Stomach smooth muscle (tissue), 2 donors: Measurements from ENCODE around the gene STARD3NL.

Experiments
- H3K27ac ChIP-seq: one replicate; pipeline ENCODE4 v1.7.0; 2013; ENCODE audit warnings: mild to moderate bottlenecking, low read length, inconsistent platforms
- H3K27me3 ChIP-seq, 2 donors: one replicate each; pipeline ENCODE4 v1.7.0; 2013; ENCODE audit warnings: low read length in 2 of 2; ENCODE audit not compliant: insufficient read depth in 2 of 2, control insufficient read depth in 1 of 2
- H3K36me3 ChIP-seq, 2 donors: one replicate each; pipeline ENCODE4 v1.7.0; 2013; ENCODE audit warnings: low read length in 2 of 2; ENCODE audit not compliant: control insufficient read depth in 2 of 2, insufficient read depth in 2 of 2
- H3K4me1 ChIP-seq: one replicate; pipeline ENCODE4 v1.7.0; 2013; ENCODE audit warnings: low read length; ENCODE audit not compliant: control insufficient read depth, insufficient read depth
- H3K4me3 ChIP-seq, 2 donors: one replicate each; pipeline ENCODE4 v1.7.0; 2013; ENCODE audit warnings: low read length in 2 of 2
- H3K9ac ChIP-seq, 2 donors: one replicate each; pipeline ENCODE4 v1.7.0; 2013; ENCODE audit warnings: low read length in 2 of 2, mild to moderate bottlenecking in 1 of 2
- H3K9me3 ChIP-seq, 2 donors: one replicate each; pipeline ENCODE4 v1.7.0; 2013; ENCODE audit warnings: low read length in 2 of 2; ENCODE audit not compliant: control insufficient read depth in 2 of 2
- donor health status: healthy.
- donor health status: Pancreatic carcinoma.

STARD3NL gene

GRCh38 chr7:38182450-38182849 is 4.4 kb downstream of the STARD3NL start:
- no peak overlapping the region for H3K27ac ChIP-seq
- H3K9me3 ChIP-seq, result no peaks in the 10 kb centered on the region
- no peaks in the 10 kb centered on the region for H3K27me3 ChIP-seq
- H3K9ac ChIP-seq, result no peak overlapping the region
- peaks cover 5% of the 10 kb centered on the region for H3K4me1 ChIP-seq
- H3K4me3 ChIP-seq, result no peak overlapping the region
- no peaks in the 10 kb centered on the region for H3K36me3 ChIP-seq

GRCh38 chr7:38185395-38186307 is 7.6 kb downstream of the STARD3NL start:
- H3K4me3 ChIP-seq, result no peak overlapping the region
- H3K27ac ChIP-seq, result no peak overlapping the region
- no peak overlapping the region for H3K9ac ChIP-seq
- H3K9me3 ChIP-seq, result no peaks in the 10 kb centered on the region
- H3K27me3 ChIP-seq, result no peaks in the 10 kb centered on the region
- H3K4me1 ChIP-seq, result peaks cover 3% of the 10 kb centered on the region
- no peaks in the 10 kb centered on the region for H3K36me3 ChIP-seq

- Histone ChIP-seq H3K9me3 (peaks cover 0 to 4% of the 10 kb centered on the region in 2 donors), H3K27me3 (no peaks in the 10 kb centered on the region), H3K9ac (no peak overlapping the region), H3K4me1 (peaks cover 2% of the 10 kb centered on the region), H3K36me3 (no peaks in the 10 kb centered on the region), H3K27ac (no peak overlapping the region), H3K4me3 (no peak overlapping the region)
Measured at GRCh38 chr7:38186593-38187314, 8.7 kb downstream of the STARD3NL start.

- Histone ChIP-seq H3K27me3 (no peaks in the 10 kb centered on the region), H3K9me3 (peaks cover 0 to 4% of the 10 kb centered on the region in 2 donors), H3K27ac (no peak overlapping the region), H3K9ac (no peak overlapping the region), H3K4me3 (no peak overlapping the region), H3K4me1 (peaks cover 2% of the 10 kb centered on the region), H3K36me3 (no peaks in the 10 kb centered on the region)
Measured at GRCh38 chr7:38187794-38188440, 9.9 kb downstream of the STARD3NL start.

- Histone ChIP-seq H3K27me3 (no peaks in the 10 kb centered on the region), H3K9ac (no peak overlapping the region), H3K36me3 (no peaks in the 10 kb centered on the region), H3K27ac (no peak overlapping the region), H3K9me3 (peaks cover 0 to 4% of the 10 kb centered on the region in 2 donors), H3K4me3 (no peak overlapping the region), H3K4me1 (peaks cover 2% of the 10 kb centered on the region)
Measured at GRCh38 chr7:38189231-38189938, 11.3 kb downstream of the STARD3NL start.

GRCh38 chr7:38190011-38190410 is 12.0 kb downstream of the STARD3NL start:
- no peaks in the 10 kb centered on the region for H3K36me3 ChIP-seq

GRCh38 chr7:38191791-38192190 is 13.7 kb downstream of the STARD3NL start:
- Histone ChIP-seq H3K9ac (no peak overlapping the region), H3K36me3 (no peaks in the 10 kb centered on the region), H3K9me3 (peaks cover 0 to 4% of the 10 kb centered on the region in 2 donors), H3K27ac (no peak overlapping the region), H3K4me3 (no peak overlapping the region), H3K27me3 (no peaks in the 10 kb centered on the region), H3K4me1 (peaks cover 2% of the 10 kb centered on the region)

More at GRCh38 chr7:38190011-38190410, 12.0 kb downstream of the STARD3NL start:
- Histone ChIP-seq H3K9me3 (peaks cover 0 to 4% of the 10 kb centered on the region in 2 donors), H3K9ac (no peak overlapping the region), H3K4me1 (peaks cover 2% of the 10 kb centered on the region), H3K27ac (no peak overlapping the region), H3K27me3 (no peaks in the 10 kb centered on the region), H3K4me3 (no peak overlapping the region)

GRCh38 chr7:38192327-38192726 is 14.3 kb downstream of the STARD3NL start:
- Histone ChIP-seq H3K9ac (no peak overlapping the region), H3K4me1 (peaks cover 2% of the 10 kb centered on the region)

GRCh38 chr7:38195804-38196595 is 18.0 kb downstream of the STARD3NL start:
- no peaks in the 10 kb centered on the region for H3K27me3 ChIP-seq
- H3K4me1 ChIP-seq, result peaks cover 12% of the 10 kb centered on the region
- H3K27ac ChIP-seq, result no peak overlapping the region
- peaks cover 0 to 4% of the 10 kb centered on the region in 2 donors for H3K9me3 ChIP-seq
- no peaks in the 10 kb centered on the region for H3K36me3 ChIP-seq
- H3K4me3 ChIP-seq, result no peak overlapping the region
- no peak overlapping the region for H3K9ac ChIP-seq

More at GRCh38 chr7:38192327-38192726, 14.3 kb downstream of the STARD3NL start:
- Histone ChIP-seq H3K4me3 (no peak overlapping the region), H3K27me3 (no peaks in the 10 kb centered on the region), H3K9me3 (peaks cover 0 to 4% of the 10 kb centered on the region in 2 donors), H3K27ac (no peak overlapping the region), H3K36me3 (no peaks in the 10 kb centered on the region)
